NOMO-1 (cell line): ENCODE results near the gene GALNT9.
"Not testable (repeated sequence)": the region's sequence is repeated elsewhere in the genome, so short reads cannot be mapped to it uniquely, and the experiment has no call there.

Experiments used
- DNase-seq, 2 experiments: peaks; one replicate each; lab custom pipeline; 2025; ENCODE audit not compliant: unreplicated experiment in 2 of 2; lab: John Stamatoyannopoulos, UW

Gene GALNT9

DNA sequence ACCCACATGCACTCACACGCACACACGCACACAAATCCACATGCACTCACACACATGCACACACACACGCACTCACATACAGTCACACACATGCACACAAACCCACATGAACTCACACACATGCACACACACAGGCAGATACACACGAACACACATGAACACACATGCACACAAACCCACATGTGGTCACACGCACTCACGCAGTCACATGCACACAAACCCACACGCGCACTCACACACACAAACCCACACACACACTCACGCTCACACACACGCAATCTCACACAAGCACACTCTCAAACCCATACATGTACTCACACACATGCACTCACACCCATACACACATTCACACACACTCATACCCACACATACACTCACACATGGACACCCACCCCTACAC, 61.5 kb downstream of the GALNT9 start:
- no peak for DNase-seq

DNA sequence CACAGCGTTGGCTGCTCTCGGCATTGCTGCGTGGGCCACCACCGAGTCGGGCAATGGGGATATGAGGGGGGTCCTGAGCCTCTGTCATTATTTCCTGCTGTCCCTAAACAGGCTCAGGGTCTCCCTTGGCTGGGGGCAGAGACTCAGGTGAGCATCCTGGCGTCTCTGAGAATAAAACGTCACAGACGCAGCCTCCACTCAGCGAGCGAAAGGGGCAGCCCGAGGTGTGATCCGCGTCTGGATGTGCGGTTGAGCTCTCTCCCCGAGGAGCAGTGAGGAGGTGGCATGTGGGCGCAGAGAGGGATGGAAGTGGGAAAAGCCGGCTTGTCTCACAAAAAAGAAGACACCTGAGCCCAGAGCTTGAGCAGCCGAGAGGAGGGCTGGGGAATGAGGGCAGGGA, 62.6 kb downstream of the GALNT9 start:
- DNase-seq, result no peak

DNA sequence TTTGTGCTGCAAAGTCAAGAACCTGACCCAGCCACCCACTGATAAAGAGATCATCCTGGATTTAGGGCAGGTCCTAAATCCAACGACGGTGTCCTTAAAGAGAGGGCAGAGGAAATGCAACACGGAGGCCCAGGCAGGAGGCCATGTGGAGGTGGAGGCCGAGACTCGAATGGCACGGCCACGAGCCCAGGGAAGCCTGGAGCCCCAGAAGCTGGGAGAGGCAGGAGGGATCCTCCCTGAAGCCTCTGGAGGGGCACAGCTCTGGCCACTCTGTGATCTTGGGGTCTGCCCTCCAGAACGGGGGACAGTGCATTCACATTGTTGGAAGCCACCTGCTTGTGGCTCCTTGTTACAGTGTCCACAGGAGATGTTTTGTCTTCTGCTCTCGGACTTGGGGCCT, 63.0 kb downstream of the GALNT9 start:
- no peak for DNase-seq

DNA sequence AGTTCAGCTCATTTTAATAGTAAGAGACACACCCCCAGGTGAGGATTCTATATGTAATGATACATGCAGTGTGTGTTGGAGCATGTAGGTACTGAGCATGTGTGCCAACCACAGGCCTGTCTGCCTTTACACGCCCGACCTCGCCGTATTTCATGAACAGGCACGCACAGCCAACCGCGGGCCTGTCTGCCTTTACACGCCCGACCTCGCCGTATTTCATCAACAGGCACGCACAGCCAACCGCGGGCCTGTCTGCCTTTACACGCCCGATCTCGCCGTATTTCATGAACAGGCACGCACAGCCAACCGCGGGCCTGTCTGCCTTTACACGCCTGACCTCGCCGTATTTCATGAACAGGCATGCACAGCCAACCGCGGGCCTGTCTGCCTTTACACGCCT, 63.6 kb downstream of the GALNT9 start:
- not testable (repeated sequence) for DNase-seq

DNA sequence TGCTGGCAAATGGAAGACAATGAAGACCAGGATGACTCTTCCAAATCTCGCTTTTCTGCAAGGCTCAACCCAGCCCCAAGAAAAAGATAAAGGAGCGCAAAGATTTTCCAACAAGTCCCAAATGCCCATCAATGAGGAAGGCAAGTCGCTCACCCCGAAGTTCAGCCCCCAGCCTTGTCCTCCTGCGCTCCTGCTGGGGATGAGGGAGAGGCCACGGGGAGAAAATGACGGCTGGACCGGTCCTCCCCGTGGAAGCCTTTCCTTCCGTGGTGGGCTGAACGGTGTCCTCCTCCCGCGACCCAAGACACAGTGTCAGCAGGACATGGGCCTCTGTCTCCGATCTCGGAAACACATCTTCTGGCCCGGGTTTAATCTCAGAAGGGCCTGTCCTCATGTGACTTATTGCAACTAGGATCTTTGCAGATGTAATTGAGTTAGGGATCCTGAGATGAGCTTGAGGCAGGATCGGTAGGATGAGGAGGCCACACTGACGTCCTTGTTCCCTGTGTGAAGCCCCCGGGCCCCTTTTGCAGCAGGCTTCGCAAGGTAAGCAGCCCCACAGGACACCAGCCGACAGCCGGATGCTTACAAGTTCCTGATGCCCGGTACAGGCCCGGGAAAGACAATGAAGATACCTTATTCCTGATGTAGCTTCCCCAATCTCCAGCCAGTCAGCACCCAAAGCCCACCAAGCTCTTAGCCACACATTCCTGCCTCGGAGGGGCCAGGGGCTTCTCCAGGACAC, 64.2 kb downstream of the GALNT9 start:
- no peak for DNase-seq

DNA sequence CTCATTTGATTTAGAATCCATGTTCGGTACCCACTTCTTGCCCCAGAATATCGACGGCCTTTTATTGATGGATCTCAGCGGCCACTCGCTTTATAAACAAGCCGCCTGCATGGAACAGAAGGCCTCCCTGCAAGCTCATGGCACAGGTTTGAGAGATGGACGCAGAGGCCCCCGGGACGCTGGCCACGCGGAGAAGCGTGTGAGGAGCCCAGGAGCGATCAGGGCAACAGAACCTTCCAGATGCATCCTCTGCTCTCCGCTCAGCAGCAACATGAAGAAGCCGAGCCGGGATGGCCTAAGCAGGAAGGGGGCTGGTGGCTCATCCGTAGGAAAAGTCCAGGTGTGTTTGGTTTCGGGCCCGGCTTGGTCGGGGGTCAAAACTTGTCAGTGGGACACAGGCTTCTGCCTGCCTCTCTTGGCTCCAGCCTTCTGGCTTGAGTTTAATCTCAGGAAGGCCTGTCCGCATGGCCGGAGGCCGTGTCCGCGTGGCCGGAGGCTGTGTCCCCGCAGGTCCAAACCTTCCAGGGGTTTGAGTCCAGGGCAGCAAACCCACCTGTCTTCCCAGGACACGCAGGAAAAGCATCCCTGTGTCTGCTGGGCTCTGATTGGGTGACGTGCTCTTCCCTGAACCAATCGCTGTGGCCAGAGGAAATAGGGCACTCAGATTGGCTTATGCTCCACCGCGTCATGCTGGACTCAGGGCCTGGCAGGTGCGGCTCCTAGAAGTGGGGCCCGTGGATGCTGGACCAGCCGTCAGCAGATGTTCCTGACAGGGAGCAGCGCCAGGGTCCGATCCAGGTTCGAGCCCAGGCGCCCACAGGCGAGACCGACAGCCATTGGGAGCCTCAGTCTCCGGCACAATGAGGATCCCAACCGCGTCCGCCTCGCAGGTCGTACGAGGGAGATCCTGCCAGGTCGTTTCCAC, 65.0 kb downstream of the GALNT9 start:
- no peak for DNase-seq

DNA sequence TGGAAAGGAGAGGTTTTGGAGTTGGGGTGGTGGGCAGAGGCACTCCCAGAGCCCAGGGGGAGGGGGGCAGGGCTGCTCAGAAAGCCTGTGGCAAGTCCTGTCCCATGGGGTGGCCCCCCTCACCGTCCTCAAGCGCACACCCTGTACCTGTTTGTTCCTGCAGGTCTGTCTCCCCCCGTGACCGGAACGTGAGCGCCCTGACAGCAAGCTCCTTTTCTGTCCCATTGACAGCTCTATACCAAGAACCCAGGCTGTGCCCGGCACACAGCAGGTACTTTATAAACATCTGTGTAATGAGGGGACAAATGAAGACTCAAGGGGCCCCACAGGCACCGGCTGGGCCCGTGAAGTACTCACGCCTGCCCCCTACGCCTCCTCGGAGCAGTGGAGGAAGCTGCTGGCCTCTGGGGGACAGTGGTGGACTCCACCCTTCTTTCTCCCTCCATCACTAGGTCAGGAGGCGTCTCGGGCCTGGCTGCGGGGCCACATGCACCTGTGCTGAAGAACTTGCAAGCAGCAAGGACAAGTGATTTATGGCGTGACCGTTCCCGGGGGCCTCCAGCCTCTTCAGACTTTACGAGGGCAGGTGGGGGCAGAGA, 65.8 kb downstream of the GALNT9 start:
- DNase-seq, result no peak

DNA sequence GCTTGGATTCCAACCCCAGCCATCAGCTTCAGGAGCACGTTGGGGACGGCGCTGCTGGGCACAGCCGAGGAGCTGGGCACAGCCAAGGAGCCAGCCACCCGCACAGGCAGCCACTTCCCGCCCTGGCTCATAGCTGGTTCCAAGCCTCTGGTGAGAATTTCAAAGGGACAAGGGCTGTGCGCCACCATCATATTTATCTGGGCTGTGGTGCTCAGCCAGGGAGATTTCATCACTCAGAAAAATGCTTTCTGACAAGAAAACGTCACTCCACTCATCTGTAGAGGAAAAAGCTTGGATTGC, 66.4 kb downstream of the GALNT9 start:
- DNase-seq, result no peak

DNA sequence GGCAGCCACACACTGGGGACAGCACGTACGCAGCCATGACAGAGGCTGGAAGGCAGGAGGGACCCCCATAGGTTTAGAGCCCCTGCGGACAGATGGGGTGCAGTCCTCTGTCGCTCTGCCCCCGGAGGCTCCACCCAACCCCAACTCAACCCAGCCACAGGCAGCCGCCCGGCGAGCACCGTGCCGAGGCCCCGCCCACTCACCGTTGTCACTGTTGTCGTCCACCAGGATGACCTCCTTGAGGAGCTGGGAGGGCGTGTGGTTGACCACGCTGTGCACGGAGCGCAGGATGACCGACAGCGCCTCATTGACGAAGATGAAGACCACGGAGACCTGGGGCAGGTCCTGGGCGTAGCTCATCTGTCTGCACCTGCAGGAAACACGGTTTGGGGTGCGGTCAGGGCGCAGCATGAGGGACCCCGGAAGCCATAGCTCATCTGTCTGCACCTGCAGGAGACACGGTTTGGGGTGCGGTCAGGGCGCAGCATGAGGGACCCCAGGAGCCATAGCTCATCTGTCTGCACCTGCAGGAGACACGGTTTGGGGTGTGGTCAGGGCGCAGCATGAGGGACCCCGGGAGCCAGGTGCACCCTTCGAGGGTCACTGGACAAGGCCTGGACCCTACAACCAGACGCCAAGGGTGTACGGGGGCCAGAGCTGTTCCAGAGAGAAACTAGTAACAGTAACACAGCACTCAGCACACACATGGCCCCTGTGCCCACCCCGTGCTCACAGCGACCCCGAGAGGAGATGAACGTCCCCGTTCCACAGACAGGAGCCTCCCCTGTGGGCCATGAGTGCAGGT, 66.9 kb downstream of the GALNT9 start:
- no peak for DNase-seq

DNA sequence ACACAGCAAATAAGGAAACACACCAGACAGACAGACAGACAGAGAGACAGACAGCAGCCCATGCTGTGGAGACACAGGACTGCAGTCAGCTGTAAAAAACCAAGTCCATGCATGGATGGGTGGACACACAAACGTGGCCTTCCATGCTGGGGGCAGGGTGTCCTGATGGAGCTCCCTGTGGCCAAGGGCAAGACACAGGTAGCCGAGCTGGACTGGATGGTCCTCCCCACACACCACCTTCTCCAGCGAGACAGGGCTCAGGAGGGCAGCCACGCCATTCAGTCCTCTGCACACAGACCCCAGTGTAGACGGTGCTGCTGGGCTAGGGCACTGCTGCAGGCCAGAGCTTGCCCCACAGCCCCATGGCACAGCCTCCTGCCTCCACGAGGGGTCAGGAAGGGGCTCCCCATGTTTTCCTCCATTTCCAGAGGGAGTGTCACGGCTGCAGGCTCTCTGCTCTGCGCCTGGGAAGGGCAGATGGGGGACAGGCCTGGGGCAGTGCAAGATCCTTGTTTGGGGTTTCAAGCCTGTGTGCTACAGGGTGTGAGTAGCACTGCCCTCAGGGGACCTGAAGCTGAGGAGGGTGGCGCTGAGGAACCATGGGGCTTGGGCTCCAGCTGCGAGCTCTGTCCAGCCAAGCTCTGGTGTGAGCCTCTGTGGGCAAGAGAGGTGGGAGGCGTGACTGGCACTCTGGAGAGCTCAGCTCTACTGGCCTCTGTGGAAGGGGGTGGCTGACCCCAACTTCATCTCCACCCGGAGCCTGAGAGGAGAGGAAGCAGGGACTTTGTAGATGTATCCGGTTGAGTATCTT, 67.9 kb downstream of the GALNT9 start:
- DNase-seq, result no peak

DNA sequence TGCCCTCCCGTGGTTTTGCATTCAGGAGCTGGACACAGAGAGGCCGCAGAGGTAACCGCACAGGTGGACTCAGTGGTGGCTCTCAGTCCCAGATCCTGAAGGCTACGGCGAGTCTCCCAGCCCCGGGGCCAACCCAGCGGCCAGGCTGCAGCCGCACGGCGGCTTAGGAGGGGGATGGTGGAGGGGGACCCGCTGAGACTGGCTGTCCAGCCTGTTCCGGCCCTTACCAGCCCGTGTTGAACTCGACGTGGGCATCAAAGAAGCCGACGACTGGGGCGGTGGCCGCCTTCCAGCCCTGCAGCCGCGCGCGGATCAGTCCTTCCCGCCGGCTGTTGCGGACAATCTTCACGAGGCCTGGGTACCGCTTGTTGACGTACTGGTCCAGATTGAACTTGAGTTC, 68.7 kb downstream of the GALNT9 start:
- no peak for DNase-seq

DNA sequence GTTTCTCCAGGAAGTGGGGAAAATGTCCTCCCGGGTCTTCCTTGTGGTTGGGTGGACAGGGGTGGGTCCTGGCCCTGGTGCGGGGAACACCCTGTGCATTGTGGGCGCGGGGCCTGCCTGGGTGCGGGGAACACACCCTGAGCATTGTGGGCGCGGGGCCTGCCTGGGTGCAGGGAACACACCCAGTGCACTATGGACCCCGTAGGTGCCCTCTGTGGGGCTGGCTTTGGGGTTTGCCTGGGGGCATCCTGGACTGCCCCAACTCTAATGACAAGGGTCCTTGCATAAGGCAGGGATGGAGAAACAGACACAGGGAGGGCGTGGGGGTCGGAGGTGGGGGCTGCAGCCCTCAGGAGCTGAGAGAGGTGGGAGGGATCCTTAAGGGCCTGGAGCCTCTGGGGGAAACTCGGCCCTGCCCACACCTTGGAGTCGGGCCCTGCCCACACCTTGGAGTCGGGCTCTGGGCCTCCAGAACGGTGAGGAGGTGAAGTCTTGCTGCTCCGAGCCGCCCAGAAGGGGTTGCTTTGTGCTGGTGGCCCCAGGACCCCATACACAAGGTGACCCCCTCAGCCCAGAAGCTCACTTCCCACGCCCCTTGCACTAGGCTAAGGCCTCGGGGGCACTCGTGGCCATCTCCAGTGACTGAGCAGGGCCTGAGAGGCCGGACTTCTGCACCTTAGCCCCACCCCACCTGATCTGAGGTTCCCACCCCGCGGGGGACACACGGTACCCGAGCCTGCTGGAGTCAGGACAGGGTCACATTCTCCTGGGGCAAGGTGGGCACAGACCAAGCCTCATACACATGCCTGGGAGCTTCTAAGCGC, 69.3 kb downstream of the GALNT9 start:
- no peak for DNase-seq

DNA sequence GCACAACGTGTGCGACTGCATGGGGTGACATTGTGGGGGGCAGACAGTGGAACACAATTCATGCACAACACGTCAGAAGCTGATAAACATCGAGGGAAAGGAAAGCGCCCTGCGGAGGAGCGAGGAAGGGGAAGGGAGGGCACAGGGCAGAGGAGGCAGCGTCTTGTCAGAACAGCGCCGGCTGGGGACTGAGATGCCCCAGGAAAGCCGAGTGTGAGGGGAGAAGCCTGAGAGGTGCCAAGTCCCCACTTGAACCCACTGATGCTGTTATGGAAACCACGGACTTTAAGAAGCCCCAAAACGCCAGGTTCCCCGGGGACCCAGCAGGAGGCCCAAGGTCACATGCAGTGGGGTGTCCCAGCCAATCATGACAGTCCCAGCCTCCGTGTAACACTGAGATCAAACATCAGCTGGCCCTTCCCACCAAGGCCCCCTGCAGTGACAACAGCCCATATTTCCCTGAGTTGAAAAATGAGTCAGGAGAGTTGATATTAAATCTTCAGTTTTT, 70.0 kb downstream of the GALNT9 start:
- no peak for DNase-seq

DNA sequence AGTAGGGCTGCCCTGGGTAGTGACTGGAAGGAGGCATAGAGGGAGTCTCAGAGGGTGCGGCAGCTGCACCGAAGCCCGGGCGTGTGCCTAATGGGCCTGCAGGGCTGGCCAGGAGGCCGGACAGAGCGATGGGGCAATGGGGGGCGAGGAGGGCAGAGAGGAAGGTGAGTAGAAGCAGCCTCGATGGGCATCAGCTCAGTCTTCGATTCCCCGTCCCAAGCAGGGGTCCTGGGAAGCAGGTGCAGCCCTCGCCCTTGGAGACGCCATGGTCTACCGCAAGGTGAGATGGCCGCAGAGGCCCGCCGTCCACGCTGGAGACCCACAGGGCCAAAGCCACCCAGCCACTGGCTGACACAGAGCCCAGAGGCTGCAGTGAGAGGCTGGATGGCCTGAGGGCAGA, 70.8 kb downstream of the GALNT9 start:
- DNase-seq, result no peak

DNA sequence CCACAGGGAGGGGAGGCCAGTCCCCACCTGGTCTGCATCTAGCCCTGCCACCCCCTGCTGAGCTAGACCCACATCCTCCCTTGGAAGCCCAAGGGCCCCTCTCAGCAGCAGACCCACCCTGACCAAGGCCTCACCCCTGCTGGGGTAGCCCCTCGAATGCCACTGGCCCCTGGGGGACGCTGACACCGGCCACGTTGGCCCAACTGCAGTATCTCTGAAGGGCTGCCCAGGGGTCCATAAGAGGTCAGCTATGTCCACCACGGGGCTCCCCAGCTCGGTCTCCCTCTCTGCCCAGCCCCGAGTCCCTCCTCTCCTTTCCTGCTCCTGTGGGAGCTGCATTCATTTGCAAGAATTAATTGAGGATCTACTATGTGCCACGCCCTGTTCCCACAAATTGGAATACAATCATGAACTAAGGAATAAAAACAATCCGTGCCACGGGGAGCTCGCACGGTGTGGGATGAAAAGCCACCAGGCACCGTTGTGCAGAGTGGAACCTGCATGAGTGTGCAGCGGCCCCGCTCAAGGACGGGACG, 71.4 kb downstream of the GALNT9 start:
- DNase-seq, result no peak

DNA sequence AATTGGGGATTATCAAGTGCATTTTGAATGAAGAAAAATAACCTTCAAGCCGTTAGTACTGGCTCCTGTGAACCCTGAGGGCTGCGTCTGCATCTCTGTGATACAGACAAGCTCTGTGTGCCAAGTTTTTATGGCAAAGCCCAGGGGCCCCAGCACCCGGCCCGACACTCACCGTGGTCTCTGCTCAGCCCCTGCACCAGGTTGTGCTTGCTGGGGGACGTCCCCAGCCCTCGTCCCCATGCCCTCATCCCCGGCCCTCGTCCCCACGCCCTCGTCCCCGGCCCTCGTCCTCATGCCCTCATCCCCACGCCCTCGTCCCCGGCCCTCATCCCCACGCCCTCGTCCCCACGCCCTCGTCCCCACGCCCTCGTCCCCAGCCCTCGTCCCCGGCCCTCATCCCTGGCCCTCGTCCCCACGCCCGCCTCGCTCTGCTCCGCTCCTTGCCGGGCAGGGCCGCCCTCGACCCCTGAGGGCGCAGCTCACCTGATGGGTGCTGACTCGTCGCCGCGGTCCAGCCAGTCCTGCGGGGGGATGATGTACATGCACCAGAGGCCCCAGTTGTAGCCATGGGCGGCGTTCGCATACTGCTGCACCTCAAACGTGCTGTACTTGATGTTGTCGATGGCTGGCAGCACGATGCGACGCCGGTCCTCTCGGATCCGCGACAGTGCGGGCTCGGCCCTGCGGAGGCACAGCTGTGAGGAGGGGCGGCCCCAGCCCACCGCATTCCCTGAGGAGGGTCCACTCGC, 72.0 kb downstream of the GALNT9 start:
- DNase-seq, result no peak

DNA sequence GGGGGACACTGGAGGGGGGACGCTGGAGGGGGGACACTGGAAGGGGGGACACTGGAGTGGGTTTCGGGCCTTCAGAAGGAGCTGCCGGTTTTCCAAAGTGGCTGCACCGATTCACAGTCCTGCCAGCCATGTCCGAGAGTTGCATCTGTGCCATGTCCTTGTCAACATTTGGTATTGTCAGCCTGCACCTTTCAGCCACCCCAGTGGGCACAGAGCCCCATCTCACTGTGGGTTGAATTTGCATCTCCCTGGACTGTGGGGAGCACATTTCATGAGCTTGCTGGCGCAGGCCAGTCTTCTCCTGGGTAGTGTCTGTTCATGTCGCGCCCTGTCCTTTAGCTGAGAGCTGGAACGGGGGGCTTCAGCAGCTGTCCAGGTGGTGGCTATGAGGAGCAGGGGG, 72.7 kb downstream of the GALNT9 start:
- DNase-seq, result no peak

DNA sequence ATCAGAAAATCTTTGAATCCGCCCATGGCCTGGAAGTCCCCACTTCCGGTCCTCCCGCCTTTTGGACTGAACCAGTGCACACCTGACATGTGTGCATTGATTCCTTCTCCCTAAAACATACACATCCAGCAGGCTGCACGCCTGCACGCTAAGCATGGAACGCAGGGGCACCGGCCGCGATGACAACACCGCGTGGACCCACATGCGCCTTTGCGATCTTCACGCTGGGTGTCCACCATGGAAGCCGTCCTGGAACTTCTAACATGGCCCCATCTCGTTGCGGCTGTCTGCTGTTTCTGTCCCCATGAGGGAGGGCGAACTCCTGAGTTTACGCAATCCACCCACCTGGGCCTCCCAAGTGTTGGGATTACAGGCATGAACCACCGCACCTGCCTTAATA, 73.7 kb downstream of the GALNT9 start:
- DNase-seq, result no peak
